Measurements from ENCODE around the gene PRKCE. TPM values are rescaled to one million over a fixed set of nuclear protein-coding genes. Genes with fewer than 3 reads are reported as not detected.

The PRKCE gene
- total and polyA plus RNA-seq, 2 experiments from 2014 or later: 9.6 to 11.9 TPM

DNA sequence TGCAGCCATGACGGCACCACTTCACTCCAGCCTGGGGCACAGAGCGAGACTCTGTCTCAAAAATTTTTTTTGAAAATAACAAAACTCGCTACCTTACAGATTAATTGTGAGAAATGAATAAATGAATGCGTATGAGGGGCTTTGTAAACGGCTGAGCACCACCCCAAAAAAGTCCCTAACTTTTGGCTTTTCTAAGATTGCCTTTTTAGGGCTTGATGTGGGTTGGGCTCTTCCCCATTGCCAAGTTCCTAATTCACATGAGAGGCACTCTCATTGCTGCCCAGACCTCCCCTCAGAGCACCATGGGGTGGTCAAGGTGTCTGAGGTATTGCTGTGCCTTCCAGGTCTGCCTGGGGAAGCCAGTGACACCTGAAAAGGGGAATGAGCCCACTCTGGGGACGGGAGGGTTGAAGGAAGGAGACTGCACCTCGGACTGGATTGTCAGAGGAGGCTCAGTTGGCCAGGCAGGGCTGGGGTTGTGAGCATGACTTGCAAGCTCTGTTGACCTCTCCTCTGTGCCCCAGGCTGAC, 186.4 kb downstream of the PRKCE start:
- H3K9me2 ChIP-seq (replicated peaks; ENCODE audit: insufficient read depth): no peaks in the 10 kb centered on the region
- TF ChIP-seq EZH2 (IDR thresholded peaks at IDR 0.05; ENCODE audit: borderline replicate concordance) (no peak), EZH2phosphoT487 (IDR thresholded peaks at IDR 0.05; ENCODE audit: low read depth, severe bottlenecking, unreplicated experiment) (no peak)
- TF ChIP-seq, protein P1, sequence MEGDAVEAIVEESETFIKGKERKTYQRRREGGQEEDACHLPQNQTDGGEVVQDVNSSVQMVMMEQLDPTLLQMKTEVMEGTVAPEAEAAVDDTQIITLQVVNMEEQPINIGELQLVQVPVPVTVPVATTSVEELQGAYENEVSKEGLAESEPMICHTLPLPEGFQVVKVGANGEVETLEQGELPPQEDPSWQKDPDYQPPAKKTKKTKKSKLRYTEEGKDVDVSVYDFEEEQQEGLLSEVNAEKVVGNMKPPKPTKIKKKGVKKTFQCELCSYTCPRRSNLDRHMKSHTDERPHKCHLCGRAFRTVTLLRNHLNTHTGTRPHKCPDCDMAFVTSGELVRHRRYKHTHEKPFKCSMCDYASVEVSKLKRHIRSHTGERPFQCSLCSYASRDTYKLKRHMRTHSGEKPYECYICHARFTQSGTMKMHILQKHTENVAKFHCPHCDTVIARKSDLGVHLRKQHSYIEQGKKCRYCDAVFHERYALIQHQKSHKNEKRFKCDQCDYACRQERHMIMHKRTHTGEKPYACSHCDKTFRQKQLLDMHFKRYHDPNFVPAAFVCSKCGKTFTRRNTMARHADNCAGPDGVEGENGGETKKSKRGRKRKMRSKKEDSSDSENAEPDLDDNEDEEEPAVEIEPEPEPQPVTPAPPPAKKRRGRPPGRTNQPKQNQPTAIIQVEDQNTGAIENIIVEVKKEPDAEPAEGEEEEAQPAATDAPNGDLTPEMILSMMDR (IDR thresholded peaks at IDR 0.05; ENCODE audit: poor library complexity): no peak
- no peaks in the 10 kb centered on the region for H3K9me3 ChIP-seq (ENCODE audit: low read depth)
- 82% methylated on average over 7 of the region's 7 CpGs for WGBS (ENCODE audit: low lambda C conversion rate, missing lambda C conversion rate)
- no peak overlapping the region for H2AFZ ChIP-seq
- peaks cover 2% of the 10 kb centered on the region for H3K79me2 ChIP-seq
- H3K27me3 ChIP-seq: no peaks in the 10 kb centered on the region
- no peak overlapping the region for H3K4me3 ChIP-seq
- H4K20me1 ChIP-seq (ENCODE audit: insufficient read depth, poor library complexity, severe bottlenecking): no peaks in the 10 kb centered on the region
- DNase-seq (ENCODE audit: low spot score): no peak
- peaks cover 4% of the 10 kb centered on the region for H3K4me1 ChIP-seq (ENCODE audit: insufficient read depth)
- no peaks in the 10 kb centered on the region for H3K36me3 ChIP-seq (replicated peaks; ENCODE audit: insufficient read depth, low read depth)
- H3K27ac ChIP-seq: no peak overlapping the region
- no peak overlapping the region for H3K4me2 ChIP-seq

DNA sequence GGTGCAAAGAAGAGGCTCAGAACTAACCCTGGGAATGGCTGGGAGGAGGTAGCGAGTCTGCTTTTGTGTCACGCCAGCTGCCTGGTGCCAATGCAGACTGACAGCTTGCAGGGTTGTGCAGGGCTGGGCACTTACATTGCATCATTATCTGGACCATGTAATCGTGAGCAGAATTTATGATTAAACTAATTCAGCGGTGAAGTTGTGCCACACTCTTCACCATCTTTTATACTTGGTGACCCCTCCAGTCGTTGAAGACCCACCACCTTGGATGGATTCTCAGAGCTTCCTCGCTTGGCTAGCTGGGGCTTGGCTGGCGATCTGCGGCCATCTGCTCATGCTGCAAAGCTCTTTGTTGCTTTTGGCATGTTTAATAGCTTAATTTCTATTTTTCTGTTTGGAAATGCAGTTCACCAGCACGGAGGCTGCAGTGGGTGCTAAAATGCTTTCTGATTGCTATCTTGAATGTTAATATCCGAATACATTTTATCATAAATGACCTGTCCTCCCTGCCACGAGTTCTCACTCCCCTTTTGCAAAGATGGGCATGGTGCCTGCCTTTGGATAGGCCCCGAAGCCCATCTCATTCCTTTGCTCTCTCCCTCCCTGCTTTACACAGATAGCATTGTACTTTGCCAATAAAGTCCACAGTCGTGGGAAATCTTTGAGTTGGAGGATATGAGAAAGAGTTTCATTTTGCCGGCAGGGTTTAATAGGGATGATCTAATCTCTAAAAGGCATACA, 188.2 kb downstream of the PRKCE start:
- no peak overlapping the region for H2AFZ ChIP-seq
- 77% methylated on average over 14 of the region's 14 CpGs for WGBS (ENCODE audit: low lambda C conversion rate, missing lambda C conversion rate)

DNA sequence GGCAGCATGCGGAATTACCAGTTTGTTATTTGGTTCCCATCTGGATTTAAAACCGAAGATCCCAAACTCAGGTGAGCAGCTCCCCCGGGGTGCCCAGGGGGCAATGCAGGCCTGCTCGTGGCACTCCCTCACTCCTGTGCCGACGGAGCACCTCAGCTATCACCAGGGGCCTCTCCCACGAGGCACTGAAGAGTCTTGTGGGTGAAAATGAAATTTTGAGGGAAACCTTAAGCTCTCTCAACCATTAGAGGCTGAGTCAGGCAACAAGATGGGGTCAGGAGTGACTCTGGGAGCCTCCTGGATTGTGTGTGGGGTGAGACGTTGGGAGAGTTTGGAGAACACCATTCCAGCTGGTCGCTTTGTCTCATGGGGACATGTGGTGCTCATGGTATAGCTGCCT, 189.0 kb downstream of the PRKCE start:
- 84% methylated on average over 9 of the region's 9 CpGs for WGBS (ENCODE audit: low lambda C conversion rate, missing lambda C conversion rate)
- Histone ChIP-seq H3K4me2 (no peak overlapping the region), H4K20me1 (ENCODE audit: insufficient read depth, poor library complexity, severe bottlenecking) (no peaks in the 10 kb centered on the region), H3K36me3 (replicated peaks; ENCODE audit: insufficient read depth, low read depth) (no peaks in the 10 kb centered on the region), H2AFZ (no peak overlapping the region), H3K9me3 (ENCODE audit: low read depth) (no peaks in the 10 kb centered on the region), H3K4me3 (no peak overlapping the region), H3K9me2 (replicated peaks; ENCODE audit: insufficient read depth) (no peaks in the 10 kb centered on the region), H3K27ac (no peak overlapping the region), H3K4me1 (ENCODE audit: insufficient read depth) (peaks cover 4% of the 10 kb centered on the region), H3K79me2 (peaks cover 2% of the 10 kb centered on the region), H3K27me3 (no peaks in the 10 kb centered on the region)
- TF ChIP-seq, protein P1 (IDR thresholded peaks at IDR 0.05; ENCODE audit: poor library complexity): no peak
- TF ChIP-seq EZH2phosphoT487 (IDR thresholded peaks at IDR 0.05; ENCODE audit: low read depth, severe bottlenecking, unreplicated experiment) (no peak), EZH2 (IDR thresholded peaks at IDR 0.05; ENCODE audit: borderline replicate concordance) (no peak)
- DNase-seq (ENCODE audit: low spot score): no peak

More for the DNA sequence above, 188.2 kb downstream of the PRKCE start:
- Histone ChIP-seq H3K4me2 (no peak overlapping the region), H3K4me1 (ENCODE audit: insufficient read depth) (peaks cover 4% of the 10 kb centered on the region), H3K79me2 (peaks cover 2% of the 10 kb centered on the region), H3K9me3 (ENCODE audit: low read depth) (no peaks in the 10 kb centered on the region), H3K27ac (no peak overlapping the region), H3K9me2 (replicated peaks; ENCODE audit: insufficient read depth) (no peaks in the 10 kb centered on the region), H3K4me3 (no peak overlapping the region), H3K36me3 (replicated peaks; ENCODE audit: insufficient read depth, low read depth) (no peaks in the 10 kb centered on the region), H3K27me3 (no peaks in the 10 kb centered on the region), H4K20me1 (ENCODE audit: insufficient read depth, poor library complexity, severe bottlenecking) (no peaks in the 10 kb centered on the region)
- no peak for DNase-seq (ENCODE audit: low spot score)
- TF ChIP-seq EZH2 (IDR thresholded peaks at IDR 0.05; ENCODE audit: borderline replicate concordance): no peak
- TF ChIP-seq EZH2phosphoT487 (IDR thresholded peaks at IDR 0.05; ENCODE audit: low read depth, severe bottlenecking, unreplicated experiment): no peak
- TF ChIP-seq, protein P1 (IDR thresholded peaks at IDR 0.05; ENCODE audit: poor library complexity): no peak
